Esophagus squamous epithelium (tissue), 5 donors: Measurements from ENCODE around the gene CADPS. TPM values are rescaled to one million over a fixed set of nuclear protein-coding genes. Genes with fewer than 3 reads are reported as not detected.

Source experiments
- DNase-seq: peaks from one replicate; lab custom pipeline; 2025; lab: John Stamatoyannopoulos, UW
- H3K27ac ChIP-seq, 4 donors: fragments of 200-600 bp; sonication (generic); one replicate each; pipeline ENCODE4 v1.5.1; 2016 to 2019; ENCODE audit warnings: mild to moderate bottlenecking in 1 of 4
- H3K27me3 ChIP-seq, 4 donors: fragments of 200-600 bp; sonication (generic); 1 replicate in 3 of 4; 2 replicates in 1 of 4; pipeline versions ENCODE4 v1.5.1 to v1.6.0; 2017 to 2021; ENCODE audit warnings: antibody characterized with exemption in 1 of 4
- H3K36me3 ChIP-seq, 3 donors: fragments of 200-600 bp; sonication (generic); one replicate each; pipeline ENCODE4 v1.5.1; 2016 to 2019
- H3K4me1 ChIP-seq, 3 donors: fragments of 200-600 bp; sonication (generic); one replicate each; pipeline ENCODE4 v1.5.1; 2017 to 2019
- H3K4me3 ChIP-seq, 4 donors: fragments of 200-600 bp; sonication (generic); 1 replicate in 3 of 4; 2 replicates in 1 of 4; pipeline ENCODE4 v1.5.1; 2016 to 2019; ENCODE audit warnings: mild to moderate bottlenecking in 2 of 4, moderate library complexity in 1 of 4
- H3K9me3 ChIP-seq, 3 donors: fragments of 200-600 bp; sonication (generic); one replicate each; pipeline ENCODE4 v1.5.1; 2016 to 2019
- POLR2A ChIP-seq, 4 donors: fragments of 450-650 bp; IDR thresholded peaks; one replicate each; pipeline ENCODE4 v1.6.1; 2017; ENCODE audit warnings: antibody characterized with exemption in 4 of 4, mild to moderate bottlenecking in 4 of 4, moderate library complexity in 3 of 4
- WGBS, 2 donors: methylation state at CpG; one replicate each; pipeline ENCODE4 v1.1.5; 2018; 5-methylcytosine and 5-hydroxymethylcytosine counted together
- intact Hi-C: fragments of 100-400 bp; cut with DNase I; formaldehyde crosslinking; loops from one replicate; pipeline ENCODE4 v1.15.0; 2022
- total RNA-seq, 4 donors: library from RNA; depleted of rRNA; stranded (reverse); fragments of >200 nt; gene quantifications; one replicate each; pipeline ENCODE4 v1.1.0, GENCODE V29; 2016
- TF ChIP-seq, protein P1 (sequence below), 6 experiments: fragments of 450-650 bp in 4 of 6; fragments of 200-600 bp in 2 of 6; sonication (generic) in 2 of 6; IDR thresholded peaks; one replicate each; pipeline ENCODE4 v1.5.1; 2016 to 2019; ENCODE audit warnings: antibody characterized with exemption in 6 of 6, mild to moderate bottlenecking in 4 of 6, moderate library complexity in 4 of 6
- donor health status: DM: yes; HTN: yes; CAD: no.

Gene CADPS
- total RNA-seq, 4 donors from 2014 or later, result 0.09 to 4.8 TPM; not detected in 2

DNA sequence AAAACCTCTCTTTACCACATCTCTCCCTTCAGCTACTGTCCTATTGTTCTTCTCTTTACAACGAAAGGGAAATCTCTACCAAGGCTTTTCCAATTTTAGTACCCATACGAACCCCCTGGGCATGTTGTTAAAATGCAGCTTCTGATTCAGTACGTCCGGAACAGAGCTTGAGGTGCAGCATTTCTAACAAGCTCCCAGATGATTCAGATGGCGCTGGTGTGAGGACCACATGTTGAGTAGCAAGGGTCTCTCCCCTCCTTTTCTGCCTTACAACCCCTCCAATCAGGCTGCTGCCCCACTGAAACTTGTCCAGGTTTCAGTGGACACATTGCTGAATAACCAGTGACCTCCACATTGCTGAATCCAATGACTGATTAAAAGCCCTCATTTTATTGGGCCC, 324.8 kb downstream of the CADPS start:
- no peak overlapping the region for H3K4me3 ChIP-seq
- DNase-seq, result no peak
- H3K4me1 ChIP-seq, result no peaks in the 10 kb centered on the region
- peaks cover 0 to 11% (median 0%) of the 10 kb centered on the region in 4 donors for H3K27me3 ChIP-seq
- intact Hi-C loops, result loop anchor here (10.0 kb wide), 1 partner anchor 346 kb away; no protein-coding TSS in a partner anchor
- no peaks in the 10 kb centered on the region for H3K36me3 ChIP-seq
- 65 to 68% methylated on average over 5 of the region's 5 CpGs for WGBS, 2 donors
- no peak overlapping the region for H3K27ac ChIP-seq
- TF ChIP-seq, protein P1, sequence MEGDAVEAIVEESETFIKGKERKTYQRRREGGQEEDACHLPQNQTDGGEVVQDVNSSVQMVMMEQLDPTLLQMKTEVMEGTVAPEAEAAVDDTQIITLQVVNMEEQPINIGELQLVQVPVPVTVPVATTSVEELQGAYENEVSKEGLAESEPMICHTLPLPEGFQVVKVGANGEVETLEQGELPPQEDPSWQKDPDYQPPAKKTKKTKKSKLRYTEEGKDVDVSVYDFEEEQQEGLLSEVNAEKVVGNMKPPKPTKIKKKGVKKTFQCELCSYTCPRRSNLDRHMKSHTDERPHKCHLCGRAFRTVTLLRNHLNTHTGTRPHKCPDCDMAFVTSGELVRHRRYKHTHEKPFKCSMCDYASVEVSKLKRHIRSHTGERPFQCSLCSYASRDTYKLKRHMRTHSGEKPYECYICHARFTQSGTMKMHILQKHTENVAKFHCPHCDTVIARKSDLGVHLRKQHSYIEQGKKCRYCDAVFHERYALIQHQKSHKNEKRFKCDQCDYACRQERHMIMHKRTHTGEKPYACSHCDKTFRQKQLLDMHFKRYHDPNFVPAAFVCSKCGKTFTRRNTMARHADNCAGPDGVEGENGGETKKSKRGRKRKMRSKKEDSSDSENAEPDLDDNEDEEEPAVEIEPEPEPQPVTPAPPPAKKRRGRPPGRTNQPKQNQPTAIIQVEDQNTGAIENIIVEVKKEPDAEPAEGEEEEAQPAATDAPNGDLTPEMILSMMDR (IDR thresholded peaks at IDR 0.05), result no peak
- no peak for TF ChIP-seq POLR2A (IDR thresholded peaks at IDR 0.05)
- no peaks in the 10 kb centered on the region for H3K9me3 ChIP-seq

DNA sequence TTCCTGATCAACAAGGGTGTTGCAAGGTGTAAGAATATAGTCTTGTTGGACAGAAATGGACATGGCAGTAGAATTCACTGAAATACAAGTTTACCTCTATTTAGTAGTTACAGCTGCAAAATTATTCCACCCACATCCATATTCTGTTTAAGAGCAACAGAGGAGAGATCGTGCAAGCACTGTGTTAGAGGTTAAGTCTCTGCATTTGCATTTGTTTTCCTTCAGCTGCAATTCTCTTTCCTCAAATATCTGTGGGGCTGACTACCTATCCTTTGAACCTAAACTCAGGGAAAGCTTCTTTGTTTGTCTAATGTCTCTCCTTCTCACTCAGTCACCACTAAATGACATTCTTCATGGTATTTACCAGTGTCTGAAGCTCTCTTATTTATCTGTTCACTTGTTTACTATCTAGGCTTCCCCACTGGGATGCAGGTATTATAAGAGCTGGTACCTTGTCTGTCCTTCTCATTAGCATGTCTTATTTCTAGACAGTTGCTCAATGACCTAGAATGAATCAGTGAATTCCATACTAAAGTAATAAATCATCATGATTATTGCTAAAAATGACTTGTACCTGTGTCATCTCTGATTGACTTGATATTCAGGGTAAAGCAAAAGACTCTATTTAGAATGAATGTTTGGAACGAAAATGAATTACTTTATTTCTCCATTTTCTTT, 326.5 kb downstream of the CADPS start:
- Histone ChIP-seq H3K4me3 (no peak overlapping the region), H3K9me3 (no peaks in the 10 kb centered on the region), H3K36me3 (no peaks in the 10 kb centered on the region), H3K27ac (no peak overlapping the region), H3K27me3 (peaks cover 0 to 16% (median 0%) of the 10 kb centered on the region in 4 donors), H3K4me1 (no peaks in the 10 kb centered on the region)
- 45 to 51% methylated on average over 2 of the region's 2 CpGs for WGBS, 2 donors
- TF ChIP-seq, protein P1 (IDR thresholded peaks at IDR 0.05), result no peak
- TF ChIP-seq POLR2A (IDR thresholded peaks at IDR 0.05), result no peak
- intact Hi-C loops, result no loop called here
- no peak for DNase-seq

DNA sequence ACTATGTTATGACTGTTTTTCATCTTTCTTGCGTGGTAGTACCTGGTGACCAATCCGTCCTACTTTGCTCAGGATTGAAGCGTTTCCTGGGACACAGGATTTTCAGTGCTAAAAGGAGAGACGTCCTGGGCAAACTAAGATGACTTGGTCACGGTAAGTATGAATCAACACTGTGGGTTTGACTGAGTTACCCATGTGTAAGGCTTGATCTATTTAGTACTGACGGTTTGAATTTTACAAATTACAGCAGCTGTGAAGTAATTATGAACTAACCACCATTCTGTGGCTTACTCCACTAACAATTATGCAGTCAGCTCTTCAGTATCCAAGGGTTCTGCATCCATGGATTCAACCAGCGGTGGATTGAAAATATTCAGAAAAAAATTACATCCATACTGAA, 328.9 kb downstream of the CADPS start:
- no peak overlapping the region for H3K27ac ChIP-seq
- H3K4me1 ChIP-seq, result no peaks in the 10 kb centered on the region
- H3K4me3 ChIP-seq, result no peak overlapping the region
- TF ChIP-seq, protein P1 (IDR thresholded peaks at IDR 0.05), result no peak
- no peak for TF ChIP-seq POLR2A (IDR thresholded peaks at IDR 0.05)
- WGBS, 2 donors, result 72 to 77% methylated on average over 7 of the region's 7 CpGs
- H3K9me3 ChIP-seq, result no peaks in the 10 kb centered on the region
- H3K27me3 ChIP-seq, result peaks cover 0 to 21% (median 0%) of the 10 kb centered on the region in 4 donors
- H3K36me3 ChIP-seq, result no peaks in the 10 kb centered on the region
- intact Hi-C loops, result no loop called here
- no peak for DNase-seq

DNA sequence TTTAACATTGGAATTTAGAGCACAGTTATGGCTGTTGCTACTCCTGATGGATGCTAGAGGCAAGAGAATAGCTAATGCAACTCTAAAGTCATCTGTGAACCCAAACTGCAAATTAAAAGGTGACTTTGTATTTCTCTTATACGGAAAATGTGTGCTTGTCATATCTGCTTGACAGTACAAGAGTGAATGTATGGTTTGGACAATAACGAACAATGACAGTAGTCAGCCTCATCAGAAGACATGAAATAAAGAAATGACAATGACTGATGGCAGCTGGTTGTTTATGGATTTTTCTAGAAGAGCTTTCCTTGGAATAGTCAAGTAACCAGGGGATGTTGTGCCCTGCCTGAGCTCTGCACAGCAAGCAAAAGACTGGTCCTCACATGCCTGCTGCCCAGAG, 333.0 kb downstream of the CADPS start:
- WGBS, 2 donors, result 76 to 79% methylated on average over 2 of the region's 2 CpGs
- no peaks in the 10 kb centered on the region for H3K4me1 ChIP-seq
- no peak for DNase-seq
- intact Hi-C loops, result no loop called here
- H3K27me3 ChIP-seq, result peaks cover 0 to 15% (median 0%) of the 10 kb centered on the region in 4 donors
- H3K27ac ChIP-seq, result no peak overlapping the region
- TF ChIP-seq POLR2A (IDR thresholded peaks at IDR 0.05), result no peak
- TF ChIP-seq, protein P1 (IDR thresholded peaks at IDR 0.05), result no peak
- no peaks in the 10 kb centered on the region for H3K9me3 ChIP-seq
- no peak overlapping the region for H3K4me3 ChIP-seq
- H3K36me3 ChIP-seq, result no peaks in the 10 kb centered on the region

DNA sequence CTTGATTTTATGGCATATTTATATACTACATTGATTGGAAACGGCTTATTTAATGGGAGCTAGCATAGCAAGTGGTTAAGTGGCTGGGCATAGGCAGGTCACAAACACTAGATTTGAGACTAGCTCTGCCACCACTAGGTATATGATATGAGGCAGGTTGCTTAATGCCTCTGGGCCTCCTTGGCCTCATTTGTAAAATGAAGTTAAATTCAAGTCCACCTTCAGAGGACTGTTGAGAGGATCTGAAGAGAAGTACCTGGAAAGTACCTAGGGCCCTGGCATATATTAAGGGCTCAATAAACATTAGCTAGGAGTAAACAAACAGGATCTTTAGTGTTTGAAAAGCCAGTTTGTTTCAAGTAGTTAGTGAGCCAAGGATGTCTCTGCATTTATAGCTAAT, 335.5 kb downstream of the CADPS start:
- WGBS, 2 donors, result 72 to 90% methylated on average over 1 of the region's 1 CpG
- Histone ChIP-seq H3K4me3 (no peak overlapping the region), H3K27ac (no peak overlapping the region), H3K9me3 (no peaks in the 10 kb centered on the region), H3K36me3 (no peaks in the 10 kb centered on the region), H3K27me3 (peaks cover 0 to 13% (median 2%) of the 10 kb centered on the region in 4 donors), H3K4me1 (no peaks in the 10 kb centered on the region)
- TF ChIP-seq, protein P1 (IDR thresholded peaks at IDR 0.05), result no peak
- no peak for TF ChIP-seq POLR2A (IDR thresholded peaks at IDR 0.05)
- intact Hi-C loops, result no loop called here
- DNase-seq, result no peak
